ENCODE data around the gene KLHL14.
A peak's percentile ranks its signal among the peaks of the same experiment; 100 is the strongest.

Gene KLHL14

GRCh38 chr18:32724071-32724749 is 48.6 kb downstream of the KLHL14 start:
- DNase-seq (ENCODE audit: low spot score in 2 of 2): peak; percentile 44 to 53
- Histone ChIP-seq H3K4me3 (no peak overlapping the region), H3K27me3 (ENCODE audit: low read depth) (no peaks in the 10 kb centered on the region; the same call in 1 of the 2 replicates), H3K9me3 (no peaks in the 10 kb centered on the region), H3K4me1 (peaks cover 3% of the 10 kb centered on the region), H3K36me3 (replicated peaks) (no peaks in the 10 kb centered on the region)
- in situ Hi-C loops (cut with MboI; ENCODE audit: low sequenced_read_pairs): loop anchor here (25.0 kb wide), 1 partner anchor 188 kb away; no protein-coding TSS in a partner anchor

- Histone ChIP-seq H3K9me3 (no peaks in the 10 kb centered on the region), H3K27me3 (ENCODE audit: low read depth) (no peaks in the 10 kb centered on the region; the same call in 1 of the 2 replicates), H3K36me3 (replicated peaks) (no peaks in the 10 kb centered on the region), H3K4me3 (no peak overlapping the region), H3K4me1 (peaks cover 3% of the 10 kb centered on the region)
- in situ Hi-C loops (cut with MboI; ENCODE audit: low sequenced_read_pairs): loop anchor here (25.0 kb wide), 1 partner anchor 190 kb away; no protein-coding TSS in a partner anchor
- DNase-seq (ENCODE audit: low spot score in 2 of 2): no peak
Observed at GRCh38 chr18:32722279-32722678, 50.5 kb downstream of the KLHL14 start.

- Histone ChIP-seq H3K36me3 (replicated peaks) (no peaks in the 10 kb centered on the region), H3K9me3 (no peaks in the 10 kb centered on the region), H3K27me3 (ENCODE audit: low read depth) (peaks cover 5% of the 10 kb centered on the region; the same call in 1 of the 2 replicates), H3K4me3 (no peak overlapping the region), H3K4me1 (no peaks in the 10 kb centered on the region)
- DNase-seq (ENCODE audit: low spot score in 2 of 2): no peak
- in situ Hi-C loops (cut with MboI; ENCODE audit: low sequenced_read_pairs): loop anchor here (25.0 kb wide), 1 partner anchor 195 kb away; no protein-coding TSS in a partner anchor
Observed at GRCh38 chr18:32717126-32717525, 55.7 kb downstream of the KLHL14 start.

GRCh38 chr18:32714571-32715148 is 58.2 kb downstream of the KLHL14 start:
- H3K4me3 ChIP-seq: no peak overlapping the region
- no peaks in the 10 kb centered on the region for H3K9me3 ChIP-seq
- peak; percentile 61 to 66 for DNase-seq (ENCODE audit: low spot score in 2 of 2)
- peaks cover 5% of the 10 kb centered on the region; the same call in 1 of the 2 replicates for H3K27me3 ChIP-seq (ENCODE audit: low read depth)
- in situ Hi-C loops (cut with MboI; ENCODE audit: low sequenced_read_pairs): loop anchor here (25.0 kb wide), 1 partner anchor 198 kb away; no protein-coding TSS in a partner anchor
- no peaks in the 10 kb centered on the region for H3K4me1 ChIP-seq
- no peaks in the 10 kb centered on the region for H3K36me3 ChIP-seq (replicated peaks)

GRCh38 chr18:32712860-32713259 is 60.0 kb downstream of the KLHL14 start:
- H3K27me3 ChIP-seq (ENCODE audit: low read depth): 0 out of 2 replicates have a peak, but pooled peaks cover 5% of the 10 kb centered on the region
- DNase-seq (ENCODE audit: low spot score in 2 of 2): no peak
- no peaks in the 10 kb centered on the region for H3K9me3 ChIP-seq
- H3K36me3 ChIP-seq (replicated peaks): no peaks in the 10 kb centered on the region
- H3K4me3 ChIP-seq: no peak overlapping the region
- no peaks in the 10 kb centered on the region for H3K4me1 ChIP-seq
- in situ Hi-C loops (cut with MboI; ENCODE audit: low sequenced_read_pairs): loop anchor here (25.0 kb wide), 1 partner anchor 199 kb away; no protein-coding TSS in a partner anchor

- DNase-seq (ENCODE audit: low spot score in 2 of 2): no peak
- in situ Hi-C loops (cut with MboI; ENCODE audit: low sequenced_read_pairs): loop anchor here (25.0 kb wide), 1 partner anchor 200 kb away; no protein-coding TSS in a partner anchor
Observed at GRCh38 chr18:32711862-32712261, 61.0 kb downstream of the KLHL14 start.

GRCh38 chr18:32707586-32707985 is 65.2 kb downstream of the KLHL14 start:
- Histone ChIP-seq H3K9me3 (no peaks in the 10 kb centered on the region), H3K27me3 (ENCODE audit: low read depth) (peaks cover 6% of the 10 kb centered on the region; the same call in 1 of the 2 replicates), H3K36me3 (replicated peaks) (no peaks in the 10 kb centered on the region), H3K4me1 (no peaks in the 10 kb centered on the region), H3K4me3 (no peak overlapping the region)
- in situ Hi-C loops (cut with MboI; ENCODE audit: low sequenced_read_pairs): loop anchor here (25.0 kb wide), 1 partner anchor 205 kb away; no protein-coding TSS in a partner anchor
- DNase-seq (ENCODE audit: low spot score in 2 of 2): no peak

More at GRCh38 chr18:32711862-32712261, 61.0 kb downstream of the KLHL14 start:
- no peak overlapping the region for H3K4me3 ChIP-seq
- H3K36me3 ChIP-seq (replicated peaks): no peaks in the 10 kb centered on the region
- no peaks in the 10 kb centered on the region for H3K4me1 ChIP-seq
- 0 out of 2 replicates have a peak, but pooled peaks cover 5% of the 10 kb centered on the region for H3K27me3 ChIP-seq (ENCODE audit: low read depth)
- H3K9me3 ChIP-seq: no peaks in the 10 kb centered on the region

DNA sequence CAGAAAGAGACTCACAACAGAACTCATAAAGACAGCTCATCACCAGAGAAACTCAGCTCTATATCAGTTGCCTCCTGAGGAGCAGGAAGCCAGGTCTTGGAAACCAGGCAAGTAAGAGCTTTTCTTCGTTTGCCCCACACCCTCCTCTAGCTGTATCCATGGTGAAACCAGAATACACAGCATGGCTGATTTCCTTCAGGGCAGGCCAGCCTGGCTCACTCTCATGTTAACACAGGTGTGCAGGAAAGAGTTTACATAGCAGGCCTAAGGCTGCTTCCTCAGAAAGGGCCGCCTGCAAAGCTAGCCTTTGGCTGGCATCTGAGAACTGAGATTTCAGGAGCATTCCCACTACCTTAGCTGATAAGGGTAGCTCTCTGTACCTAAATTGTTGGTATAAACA is 65.7 kb downstream of the KLHL14 start:
- no peaks in the 10 kb centered on the region for H3K9me3 ChIP-seq
- peaks cover 4% of the 10 kb centered on the region; the same call in 1 of the 2 replicates for H3K27me3 ChIP-seq (ENCODE audit: low read depth)
- H3K4me3 ChIP-seq: no peak overlapping the region
- no peaks in the 10 kb centered on the region for H3K4me1 ChIP-seq
- in situ Hi-C loops (cut with MboI; ENCODE audit: low sequenced_read_pairs): loop anchor here (25.0 kb wide), 1 partner anchor 205 kb away; no protein-coding TSS in a partner anchor
- DNase-seq (ENCODE audit: low spot score in 2 of 2): no peak
- H3K36me3 ChIP-seq (replicated peaks): no peaks in the 10 kb centered on the region

- no peak for DNase-seq (ENCODE audit: low spot score in 2 of 2)
- H3K27me3 ChIP-seq (ENCODE audit: low read depth): peaks cover 4% of the 10 kb centered on the region; the same call in 1 of the 2 replicates
- in situ Hi-C loops (cut with MboI; ENCODE audit: low sequenced_read_pairs): loop anchor here (25.0 kb wide), 1 partner anchor 211 kb away; no protein-coding TSS in a partner anchor
Observed at GRCh38 chr18:32701313-32701712, 71.5 kb downstream of the KLHL14 start.

GRCh38 chr18:32698153-32698552 is 74.7 kb downstream of the KLHL14 start:
- H3K36me3 ChIP-seq (replicated peaks): no peaks in the 10 kb centered on the region
- H3K27me3 ChIP-seq (ENCODE audit: low read depth): peaks cover under 1% of the 10 kb centered on the region; the same call in 1 of the 2 replicates
- no peak for DNase-seq (ENCODE audit: low spot score in 2 of 2)
- no peak overlapping the region for H3K4me3 ChIP-seq
- in situ Hi-C loops (cut with MboI; ENCODE audit: low sequenced_read_pairs): no loop called here
- no peaks in the 10 kb centered on the region for H3K9me3 ChIP-seq
- H3K4me1 ChIP-seq: peaks cover 5% of the 10 kb centered on the region

More at GRCh38 chr18:32701313-32701712, 71.5 kb downstream of the KLHL14 start:
- Histone ChIP-seq H3K9me3 (no peaks in the 10 kb centered on the region), H3K4me3 (no peak overlapping the region), H3K4me1 (peaks cover 5% of the 10 kb centered on the region), H3K36me3 (replicated peaks) (no peaks in the 10 kb centered on the region)

- DNase-seq (ENCODE audit: low spot score in 2 of 2): no peak
- H3K36me3 ChIP-seq (replicated peaks): no peaks in the 10 kb centered on the region
- in situ Hi-C loops (cut with MboI; ENCODE audit: low sequenced_read_pairs): no loop called here
- no peaks in the 10 kb centered on the region for H3K27me3 ChIP-seq (ENCODE audit: low read depth)
- H3K9me3 ChIP-seq: no peaks in the 10 kb centered on the region
- H3K4me1 ChIP-seq: peaks cover 5% of the 10 kb centered on the region
- no peak overlapping the region for H3K4me3 ChIP-seq
Observed at GRCh38 chr18:32696376-32696775, 76.4 kb downstream of the KLHL14 start.

GRCh38 chr18:32695534-32695933 is 77.3 kb downstream of the KLHL14 start:
- H3K4me1 ChIP-seq: peaks cover 5% of the 10 kb centered on the region
- no peaks in the 10 kb centered on the region for H3K9me3 ChIP-seq
- DNase-seq (ENCODE audit: low spot score in 2 of 2): no peak
- no peaks in the 10 kb centered on the region for H3K36me3 ChIP-seq (replicated peaks)
- in situ Hi-C loops (cut with MboI; ENCODE audit: low sequenced_read_pairs): no loop called here
- H3K4me3 ChIP-seq: no peak overlapping the region
- no peaks in the 10 kb centered on the region for H3K27me3 ChIP-seq (ENCODE audit: low read depth)

- no peaks in the 10 kb centered on the region for H3K4me1 ChIP-seq
- no peak overlapping the region for H3K4me3 ChIP-seq
- no peaks in the 10 kb centered on the region for H3K36me3 ChIP-seq (replicated peaks)
- in situ Hi-C loops (cut with MboI; ENCODE audit: low sequenced_read_pairs): no loop called here
- DNase-seq (ENCODE audit: low spot score in 2 of 2): no peak
- no peaks in the 10 kb centered on the region for H3K9me3 ChIP-seq
- H3K27me3 ChIP-seq (ENCODE audit: low read depth): no peaks in the 10 kb centered on the region
Observed at GRCh38 chr18:32688821-32689220, 84.0 kb downstream of the KLHL14 start.

DNA sequence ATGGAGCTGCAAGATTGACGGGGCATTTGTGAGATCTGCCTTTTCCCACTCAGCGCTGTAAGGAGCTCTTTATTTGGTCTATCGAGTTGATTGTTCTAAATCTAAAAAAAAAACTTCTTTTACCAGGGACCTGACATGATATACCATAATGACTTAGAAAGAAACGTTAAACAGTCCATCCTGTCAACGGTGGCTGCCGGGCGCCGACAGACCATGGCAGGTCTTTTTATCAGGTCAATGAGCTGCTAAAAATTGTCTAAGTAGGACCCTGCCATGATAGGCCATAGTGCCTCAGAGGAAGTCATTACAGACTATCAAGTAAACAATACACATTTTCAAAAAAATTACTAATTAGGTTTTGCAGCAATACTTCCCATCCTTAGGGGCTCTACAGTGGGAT is 87.9 kb downstream of the KLHL14 start:
- no peak overlapping the region for H3K4me3 ChIP-seq
- H3K9me3 ChIP-seq: no peaks in the 10 kb centered on the region
- in situ Hi-C loops (cut with MboI; ENCODE audit: low sequenced_read_pairs): no loop called here
- 0 out of 2 replicates have a peak, but pooled peaks cover 2% of the 10 kb centered on the region for H3K27me3 ChIP-seq (ENCODE audit: low read depth)
- H3K36me3 ChIP-seq (replicated peaks): no peaks in the 10 kb centered on the region
- H3K4me1 ChIP-seq: no peaks in the 10 kb centered on the region
- DNase-seq (ENCODE audit: low spot score in 2 of 2): no peak

All from HAP-1 (cell line).